CD8-positive, alpha-beta memory T cell (primary cell): ENCODE results near the gene AKAP14. TPM values are rescaled to one million over a fixed set of nuclear protein-coding genes. Genes with fewer than 3 reads are reported as not detected.
A peak's percentile ranks its signal among the peaks of the same experiment; 100 is the strongest.
"Not testable (repeated sequence)": the region's sequence is repeated elsewhere in the genome, so short reads cannot be mapped to it uniquely, and the experiment has no call there.

Experiments used
- CTCF ChIA-PET: fragments of 350-600 bp; sonication (Branson Sonifier 250); formaldehyde crosslinking; loops from one replicate; lab custom pipeline; 2021; ENCODE audit warnings: antibody characterized with exemption; lab: Charles Lee
- POLR2A ChIA-PET: fragments of 350-600 bp; sonication (Branson Sonifier 250); formaldehyde crosslinking; loops from one replicate; lab custom pipeline; 2021; ENCODE audit warnings: antibody characterized with exemption; lab: Charles Lee
- DNase-seq, 5 donors: peaks; one replicate each; pipeline versions ENCODE4 v3.0.0 to v3.0.0-alpha.2; 2020 to 2022; ENCODE audit warnings: mixed read lengths in 1 of 5
- H3K27ac ChIP-seq: one replicate; pipeline ENCODE4 v1.7.0; 2013; ENCODE audit warnings: low read depth, mild to moderate bottlenecking, low read length, moderate library complexity
- H3K27me3 ChIP-seq: 2 replicates; pipeline ENCODE4 v1.7.0; 2013; ENCODE audit warnings: low read length, mild to moderate bottlenecking; ENCODE audit not compliant: insufficient read depth, poor library complexity, severe bottlenecking
- H3K36me3 ChIP-seq: 2 replicates; pipeline ENCODE4 v1.7.0; 2013; ENCODE audit warnings: mild to moderate bottlenecking, low read length, moderate library complexity; ENCODE audit not compliant: insufficient read depth
- H3K4me1 ChIP-seq: 2 replicates; pipeline ENCODE4 v1.7.0; 2013; ENCODE audit warnings: mild to moderate bottlenecking, low read length, moderate library complexity; ENCODE audit not compliant: insufficient read depth
- H3K4me3 ChIP-seq: 2 replicates; pipeline ENCODE4 v1.7.0; 2013; ENCODE audit warnings: mild to moderate bottlenecking, low read length
- H3K9me3 ChIP-seq: 2 replicates; pipeline ENCODE4 v1.7.0; 2013; ENCODE audit warnings: mild to moderate bottlenecking, low read length
- H3K27ac Mint-ChIP-seq, 8 donors: one replicate each; pipeline ENCODE4 v1.8.0; 2020 to 2021; ENCODE audit warnings: mixed read lengths in 8 of 8, mild to moderate bottlenecking in 6 of 8, inconsistent platforms in 3 of 8, moderate library complexity in 3 of 8
- H3K27me3 Mint-ChIP-seq, 2 donors: one replicate each; pipeline ENCODE4 v1.8.0; 2020 to 2021; ENCODE audit warnings: mixed read lengths in 2 of 2, mild to moderate bottlenecking in 1 of 2, moderate library complexity in 1 of 2
- H3K36me3 Mint-ChIP-seq, 3 donors: one replicate each; pipeline ENCODE4 v1.8.0; 2020 to 2021; ENCODE audit warnings: mixed read lengths in 3 of 3, inconsistent platforms in 1 of 3, mild to moderate bottlenecking in 1 of 3
- H3K4me1 Mint-ChIP-seq, 3 donors: one replicate each; pipeline ENCODE4 v1.8.0; 2020 to 2021; ENCODE audit warnings: mixed read lengths in 3 of 3, inconsistent platforms in 1 of 3, mild to moderate bottlenecking in 1 of 3
- H3K4me3 Mint-ChIP-seq, 7 donors: one replicate each; pipeline ENCODE4 v1.8.0; 2020 to 2021; ENCODE audit warnings: mixed read lengths in 7 of 7, mild to moderate bottlenecking in 6 of 7, moderate library complexity in 4 of 7, inconsistent platforms in 2 of 7
- H3K9me3 Mint-ChIP-seq, 5 donors: one replicate each; pipeline ENCODE4 v1.8.0; 2020 to 2022; ENCODE audit warnings: mixed read lengths in 5 of 5, mild to moderate bottlenecking in 3 of 5, moderate library complexity in 2 of 5, inconsistent platforms in 1 of 5
- polyA plus RNA-seq: library from polyadenylated mRNA; unstranded; fragments of 300-500 nt; fragmentation: Illumina TruSeq; gene quantifications from one replicate; pipeline ENCODE4 v1.2.3, GENCODE V29; 2021
- total RNA-seq, 2 experiments: library from RNA; stranded (reverse); gene quantifications; one replicate each; pipeline ENCODE4 v1.2.3, GENCODE V29; 2021

Gene AKAP14
- total and polyA plus RNA-seq, 3 experiments from 2014 or later, result not detected

DNA sequence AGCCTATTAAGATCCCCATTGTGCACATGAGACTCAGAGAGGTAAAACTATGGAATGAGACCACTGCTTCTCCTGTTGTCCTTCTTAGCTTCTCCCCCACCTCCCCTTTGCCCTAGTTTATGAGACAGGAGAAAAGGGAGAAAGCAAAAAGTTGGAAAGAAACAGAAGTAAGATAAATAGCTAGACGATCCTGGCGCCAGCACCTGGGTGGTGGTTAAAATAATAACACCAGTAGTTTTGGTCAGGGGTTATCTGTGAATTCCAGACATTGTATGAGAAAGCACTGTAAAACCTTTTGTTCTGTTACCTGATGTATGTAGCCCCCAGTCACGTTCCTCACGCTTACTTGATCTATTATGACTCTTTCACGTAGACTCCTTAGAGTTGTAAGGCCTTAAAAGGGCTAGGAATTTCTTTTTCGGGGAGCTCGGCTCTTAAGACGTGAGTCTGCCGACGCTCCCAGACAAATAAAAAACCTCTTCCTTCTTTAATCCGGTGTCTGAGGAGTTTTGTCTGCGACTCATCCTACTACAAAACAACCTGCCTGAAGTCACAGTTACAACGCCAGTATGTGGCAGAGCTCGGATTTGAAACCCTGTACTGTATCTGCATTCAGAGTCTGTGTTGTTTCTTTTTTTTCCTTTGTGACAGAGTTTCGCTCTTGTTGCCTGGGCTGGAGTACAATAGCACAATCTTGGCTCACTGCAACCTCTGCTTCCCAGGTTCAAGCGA lies 3.6 kb upstream of the AKAP14 start:
- H3K27ac Mint-ChIP-seq, H3K36me3 ChIP-seq, H3K4me3 Mint-ChIP-seq, H3K27me3 ChIP-seq, H3K36me3 Mint-ChIP-seq, H3K4me1 ChIP-seq, CTCF ChIA-PET, H3K4me3 ChIP-seq, H3K9me3 Mint-ChIP-seq, H3K9me3 ChIP-seq, H3K27ac ChIP-seq, POLR2A ChIA-PET, DNase-seq, H3K4me1 Mint-ChIP-seq: not testable (repeated sequence)
- peaks cover 0 to 13% of the 10 kb centered on the region in 2 donors for H3K27me3 Mint-ChIP-seq

DNA sequence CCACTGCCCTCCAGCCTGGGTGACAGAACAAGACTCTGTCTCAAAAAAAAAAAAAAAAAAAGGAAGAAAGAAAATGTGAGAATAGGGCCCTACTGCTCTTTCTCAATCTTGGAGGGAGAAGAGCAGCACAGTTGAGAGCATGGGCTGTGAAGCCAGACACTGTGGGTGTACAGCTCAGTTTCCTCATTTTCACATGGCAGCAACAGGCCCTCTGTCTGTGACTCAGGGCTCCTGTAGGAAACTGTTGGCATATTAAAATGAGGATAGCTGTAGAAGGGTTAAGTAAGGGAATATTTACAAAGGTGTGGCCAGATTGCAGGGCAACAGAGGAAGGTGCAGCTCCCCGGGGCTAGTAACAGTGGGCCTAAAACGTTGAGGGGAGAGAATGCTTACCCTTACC lies 3.4 kb downstream of the AKAP14 start:
- H3K27ac Mint-ChIP-seq, result no peak overlapping the region
- ChIA-PET POLR2A (no interaction called here), CTCF (no interaction called here)
- no peak for DNase-seq
- H3K4me3 Mint-ChIP-seq, result no peak overlapping the region
- peaks cover 0 to 5% (median 4%) of the 10 kb centered on the region in 3 donors for H3K4me1 Mint-ChIP-seq
- peaks cover 0 to 6% of the 10 kb centered on the region in 2 donors for H3K27me3 Mint-ChIP-seq
- Histone ChIP-seq H3K27me3 (no peaks in the 10 kb centered on the region), H3K4me3 (no peak overlapping the region), H3K4me1 (no peaks in the 10 kb centered on the region), H3K36me3 (no peaks in the 10 kb centered on the region), H3K9me3 (no peaks in the 10 kb centered on the region), H3K27ac (no peak overlapping the region)
- H3K36me3 Mint-ChIP-seq, result no peaks in the 10 kb centered on the region
- H3K9me3 Mint-ChIP-seq, result no peaks in the 10 kb centered on the region

DNA sequence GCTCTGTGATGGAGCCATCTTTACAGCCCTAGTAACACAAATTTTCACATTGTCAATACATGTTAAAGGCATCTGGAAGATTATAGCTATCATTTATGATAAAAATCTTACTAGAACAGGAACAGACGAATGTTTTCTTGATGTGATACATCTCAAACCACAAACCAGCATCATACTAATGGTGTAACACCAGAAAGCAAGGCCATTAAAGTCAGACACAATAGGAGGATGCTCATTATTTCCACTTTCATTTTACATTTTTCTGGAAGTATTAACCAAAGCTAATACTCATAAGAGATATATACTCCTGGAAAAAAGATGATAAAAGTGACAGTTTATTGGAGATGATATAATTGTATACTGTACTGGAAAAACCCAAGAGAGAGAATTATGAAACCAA lies 5.3 kb downstream of the AKAP14 start:
- no peaks in the 10 kb centered on the region for H3K9me3 Mint-ChIP-seq
- no peak overlapping the region for H3K27ac Mint-ChIP-seq
- no peaks in the 10 kb centered on the region for H3K9me3 ChIP-seq
- no peaks in the 10 kb centered on the region for H3K27me3 ChIP-seq
- no peak overlapping the region for H3K4me3 ChIP-seq
- no peaks in the 10 kb centered on the region for H3K36me3 Mint-ChIP-seq
- peaks cover 0 to 5% (median 4%) of the 10 kb centered on the region in 3 donors for H3K4me1 Mint-ChIP-seq
- H3K27me3 Mint-ChIP-seq, result peaks cover 0 to 6% of the 10 kb centered on the region in 2 donors
- no peak overlapping the region for H3K4me3 Mint-ChIP-seq
- ChIA-PET POLR2A (no interaction called here), CTCF (no interaction called here)
- H3K36me3 ChIP-seq, result no peaks in the 10 kb centered on the region
- no peak for DNase-seq
- no peak overlapping the region for H3K27ac ChIP-seq
- H3K4me1 ChIP-seq, result no peaks in the 10 kb centered on the region

DNA sequence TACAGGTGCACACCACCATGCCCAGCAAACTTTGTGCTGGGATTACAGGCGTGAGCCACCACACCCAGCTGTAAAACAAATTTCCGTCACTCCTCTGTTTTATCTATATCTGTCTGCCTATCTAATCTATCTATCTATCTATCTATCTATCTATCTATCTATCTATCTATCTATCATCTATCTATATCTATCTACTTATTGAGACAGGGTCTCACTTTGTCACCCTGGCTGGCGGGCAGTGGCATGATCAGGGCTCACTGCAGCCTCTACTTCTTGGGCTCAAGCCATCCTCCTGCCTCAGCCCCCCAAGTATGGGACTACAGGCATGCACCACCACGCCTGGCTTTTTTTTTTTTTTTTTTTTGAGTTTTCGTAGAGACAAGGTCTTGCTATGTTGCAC lies 20.6 kb downstream of the AKAP14 start:
- Mint-ChIP-seq H3K27me3 (peaks cover 0 to 6% of the 10 kb centered on the region in 2 donors), H3K36me3 (peaks cover 0 to 2% (median 0%) of the 10 kb centered on the region in 3 donors), H3K9me3 (no peaks in the 10 kb centered on the region), H3K4me3 (no peak overlapping the region), H3K27ac (no peak overlapping the region), H3K4me1 (no peaks in the 10 kb centered on the region)
- ChIA-PET CTCF (no interaction called here), POLR2A (no interaction called here)
- no peak overlapping the region for H3K27ac ChIP-seq
- DNase-seq, result no peak
- H3K4me1 ChIP-seq, result no peaks in the 10 kb centered on the region
- H3K9me3 ChIP-seq, result no peaks in the 10 kb centered on the region
- no peaks in the 10 kb centered on the region for H3K36me3 ChIP-seq
- no peak overlapping the region for H3K4me3 ChIP-seq
- no peaks in the 10 kb centered on the region for H3K27me3 ChIP-seq

DNA sequence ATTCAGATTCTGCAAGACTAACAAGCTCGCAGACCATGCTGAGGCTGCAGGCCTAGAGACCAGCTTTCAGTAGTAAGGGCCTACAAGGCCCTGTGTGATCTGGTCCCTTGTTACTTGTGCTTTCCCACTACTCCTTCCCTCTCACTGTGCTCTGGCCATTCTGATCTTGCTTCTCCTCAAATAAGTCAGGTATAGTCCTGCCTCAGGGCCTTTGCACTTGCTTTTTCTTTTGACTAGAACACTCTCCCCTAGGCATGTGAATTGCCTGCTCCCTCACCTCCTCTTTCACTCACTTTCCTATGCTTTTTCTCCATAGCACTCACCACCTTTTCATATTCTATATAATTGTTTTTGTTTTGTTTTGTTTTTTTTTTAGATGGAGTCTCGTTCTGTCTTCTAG lies 22.2 kb downstream of the AKAP14 start:
- peak overlapping the region in 1 of 7 donors; percentile 69 for H3K4me3 Mint-ChIP-seq
- no peak overlapping the region for H3K27ac ChIP-seq
- H3K4me3 ChIP-seq, result no peak overlapping the region
- DNase-seq, result no peak
- H3K27me3 ChIP-seq, result no peaks in the 10 kb centered on the region
- H3K9me3 Mint-ChIP-seq, result no peaks in the 10 kb centered on the region
- POLR2A ChIA-PET, result no interaction called here
- H3K36me3 Mint-ChIP-seq, result peaks cover 0 to 2% (median 2%) of the 10 kb centered on the region in 3 donors
- no peak overlapping the region for H3K27ac Mint-ChIP-seq
- no peaks in the 10 kb centered on the region for H3K9me3 ChIP-seq
- H3K4me1 ChIP-seq, result no peaks in the 10 kb centered on the region
- CTCF ChIA-PET, result no interaction called here
- peaks cover 0 to 2% of the 10 kb centered on the region in 2 donors for H3K27me3 Mint-ChIP-seq
- H3K4me1 Mint-ChIP-seq, result no peaks in the 10 kb centered on the region
- no peaks in the 10 kb centered on the region for H3K36me3 ChIP-seq

- H3K36me3 ChIP-seq, result no peaks in the 10 kb centered on the region
- H3K4me3 ChIP-seq, result no peak overlapping the region
- H3K4me1 ChIP-seq, result no peaks in the 10 kb centered on the region
- no peak for DNase-seq
- no peaks in the 10 kb centered on the region for H3K9me3 Mint-ChIP-seq
- ChIA-PET POLR2A (no interaction called here), CTCF (no interaction called here)
- no peak overlapping the region for H3K4me3 Mint-ChIP-seq
- no peaks in the 10 kb centered on the region for H3K9me3 ChIP-seq
- no peak overlapping the region for H3K27ac ChIP-seq
- H3K27ac Mint-ChIP-seq, result no peak overlapping the region
- no peaks in the 10 kb centered on the region for H3K4me1 Mint-ChIP-seq
- H3K27me3 ChIP-seq, result no peaks in the 10 kb centered on the region
- H3K27me3 Mint-ChIP-seq, result peaks cover 0 to 2% of the 10 kb centered on the region in 2 donors
- peaks cover 0 to 13% (median 4%) of the 10 kb centered on the region in 3 donors for H3K36me3 Mint-ChIP-seq
Measured at GRCh38 chrX:119919835-119920585, 24.3 kb downstream of the AKAP14 start.

DNA sequence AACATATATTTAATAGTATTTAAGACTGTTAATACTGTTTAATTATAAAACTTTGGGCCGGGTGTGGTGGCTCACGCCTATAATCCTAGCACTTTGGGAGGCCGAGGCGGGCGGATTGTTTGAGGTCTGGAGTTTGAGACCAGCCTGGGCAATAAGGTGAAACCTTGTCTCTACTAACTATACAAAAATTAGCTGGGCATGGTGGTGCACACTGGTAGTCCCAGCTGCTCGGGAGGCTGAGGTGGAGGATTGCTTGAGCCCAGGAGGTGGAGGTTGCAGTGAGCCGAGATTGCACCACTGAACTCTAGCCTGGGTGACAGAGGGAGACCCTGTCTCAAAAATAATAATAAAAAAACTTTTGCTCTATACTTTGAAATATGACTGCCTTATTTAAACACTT lies 26.7 kb downstream of the AKAP14 start:
- H3K9me3 ChIP-seq, POLR2A ChIA-PET, CTCF ChIA-PET, H3K27ac Mint-ChIP-seq, H3K4me3 Mint-ChIP-seq, H3K4me1 Mint-ChIP-seq, H3K4me1 ChIP-seq, DNase-seq, H3K27ac ChIP-seq, H3K36me3 ChIP-seq, H3K4me3 ChIP-seq, H3K27me3 ChIP-seq, H3K27me3 Mint-ChIP-seq, H3K9me3 Mint-ChIP-seq: not testable (repeated sequence)
- peaks cover 0 to 24% (median 7%) of the 10 kb centered on the region in 3 donors for H3K36me3 Mint-ChIP-seq

DNA sequence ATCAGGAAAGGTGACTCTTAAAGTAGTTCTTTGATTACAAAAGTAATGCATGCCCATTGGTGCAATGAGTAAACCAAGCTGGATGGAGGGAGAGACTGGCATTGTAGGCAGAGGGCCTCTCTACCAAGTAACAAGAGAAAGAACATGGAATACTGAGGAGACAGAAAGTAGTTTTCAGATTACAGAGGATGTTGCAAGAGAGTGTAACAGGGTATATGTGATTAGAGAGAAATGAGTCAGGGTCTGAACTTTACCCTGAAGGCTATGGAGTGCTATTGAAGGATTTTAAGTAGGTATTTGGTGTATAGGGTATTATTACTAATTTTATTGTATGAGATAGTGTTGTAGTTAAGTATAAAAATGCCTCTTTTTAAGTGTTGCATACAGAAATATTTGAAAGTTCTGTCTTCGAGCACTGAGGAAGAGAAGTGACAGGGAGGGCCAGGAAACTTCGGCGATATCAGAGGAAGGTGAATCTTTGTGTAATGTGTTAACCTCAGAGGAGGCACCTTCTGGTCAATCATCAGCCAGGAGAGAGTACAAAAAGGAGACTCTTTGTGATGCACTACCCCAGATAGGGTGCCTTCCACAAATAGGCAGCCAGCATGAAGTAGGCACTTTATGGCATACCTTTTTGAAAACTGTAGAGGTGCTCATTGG lies 39.7 kb downstream of the AKAP14 start:
- no peak overlapping the region for H3K4me3 Mint-ChIP-seq
- H3K36me3 ChIP-seq, result peaks cover 26% of the 10 kb centered on the region

More for the DNA sequence above, 39.7 kb downstream of the AKAP14 start:
- ChIA-PET POLR2A (no interaction called here), CTCF (no interaction called here)
- H3K4me3 ChIP-seq, result no peak overlapping the region
- H3K27me3 ChIP-seq, result no peaks in the 10 kb centered on the region
- H3K4me1 ChIP-seq, result no peaks in the 10 kb centered on the region
- no peaks in the 10 kb centered on the region for H3K9me3 Mint-ChIP-seq
- DNase-seq, result no peak
- no peak overlapping the region for H3K27ac ChIP-seq
- H3K27ac Mint-ChIP-seq, result no peak overlapping the region
- H3K4me1 Mint-ChIP-seq, result peaks cover 0 to under 1% (median under 1%) of the 10 kb centered on the region in 3 donors
- no peaks in the 10 kb centered on the region for H3K27me3 Mint-ChIP-seq
- peaks cover 0 to 54% (median 1%) of the 10 kb centered on the region in 3 donors for H3K36me3 Mint-ChIP-seq
- H3K9me3 ChIP-seq, result no peaks in the 10 kb centered on the region
